NCI-H510A treated with DMSO at 0.1 percent for 48 hours (cell line): ENCODE results near the gene SULT1A1.
"Not testable (repeated sequence)": the region's sequence is repeated elsewhere in the genome, so short reads cannot be mapped to it uniquely, and the experiment has no call there.

Experiments
- DNase-seq: peaks from one replicate; lab custom pipeline; 2025; lab: John Stamatoyannopoulos, UW

SULT1A1 gene

GRCh38 chr16:28609631-28610594, at the start of gene SULT1A1:
SULT1A1 (minus strand) TSS chr16:28610044; CDS start chr16:28608855, 1,189 bp downstream.
- no peak for DNase-seq

GRCh38 chr16:28639959-28640358, 30.1 kb upstream of the SULT1A1 start:
- not testable (repeated sequence) for DNase-seq

DNA sequence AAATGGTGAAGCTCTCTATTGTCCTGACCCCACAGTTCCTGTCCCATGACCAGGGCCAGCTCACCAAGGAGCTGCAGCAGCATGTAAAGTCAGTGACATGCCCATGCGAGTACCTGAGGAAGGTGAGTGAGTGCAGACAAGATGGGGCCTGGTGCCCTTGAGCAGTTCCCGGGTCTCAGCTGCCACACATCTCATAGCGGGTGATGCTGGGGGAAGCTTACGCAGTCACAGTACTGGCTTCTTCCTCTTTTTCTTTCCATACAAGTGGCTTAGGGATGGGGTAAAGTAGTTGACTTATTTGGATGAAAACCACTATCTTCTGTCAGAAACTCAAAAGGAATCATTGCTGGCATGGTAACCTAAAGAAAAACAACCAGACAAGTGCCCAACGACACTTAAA, 28.5 kb upstream of the SULT1A1 start:
- DNase-seq: not testable (repeated sequence)

DNA sequence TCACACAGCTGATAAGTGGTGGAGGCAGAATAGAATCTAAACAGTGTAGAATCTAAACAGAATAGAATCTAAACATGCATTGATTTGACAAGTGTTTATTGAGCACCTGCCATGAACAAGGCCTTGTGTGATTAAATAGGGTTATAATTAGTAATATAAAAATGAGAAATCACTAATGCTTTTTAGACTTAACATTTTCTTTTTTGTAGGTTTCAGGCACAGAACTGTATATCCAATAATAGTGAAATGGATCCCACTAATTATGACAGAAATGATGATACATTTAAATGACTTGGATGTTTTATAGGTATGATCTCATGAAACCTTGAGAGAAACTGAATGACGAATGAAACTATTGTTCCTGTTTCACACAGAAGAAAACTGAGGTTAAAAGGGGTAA, 27.9 kb upstream of the SULT1A1 start, which contains the start of gene NPIPB8:
TSS of gene NPIPB8 (plus strand) at position 301 of the 400 bp plus-strand sequence. CDS start 296 bp downstream, outside the sequence.
- not testable (repeated sequence) for DNase-seq

GRCh38 chr16:28636093-28636823, 26.4 kb upstream of the SULT1A1 start:
- DNase-seq: not testable (repeated sequence)

DNA sequence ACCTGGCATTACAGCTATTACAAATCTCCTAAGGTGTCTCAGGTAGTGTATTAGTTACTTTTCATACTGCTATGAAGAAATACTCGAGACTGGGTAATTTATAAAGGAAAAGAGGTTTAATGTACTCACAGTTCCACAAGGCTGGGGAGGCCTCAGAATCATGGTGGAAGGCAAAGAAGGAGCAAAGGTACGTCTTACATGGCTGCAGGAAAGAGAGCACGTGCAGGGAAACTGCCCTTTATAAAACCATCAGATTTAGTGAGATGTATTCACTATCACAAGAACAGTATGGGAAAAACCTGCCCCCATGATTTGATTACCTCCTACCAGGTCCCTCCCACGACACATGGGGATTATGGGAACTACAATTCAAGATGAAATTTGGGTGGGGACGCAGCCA, 21.1 kb upstream of the SULT1A1 start:
- DNase-seq: not testable (repeated sequence)

DNA sequence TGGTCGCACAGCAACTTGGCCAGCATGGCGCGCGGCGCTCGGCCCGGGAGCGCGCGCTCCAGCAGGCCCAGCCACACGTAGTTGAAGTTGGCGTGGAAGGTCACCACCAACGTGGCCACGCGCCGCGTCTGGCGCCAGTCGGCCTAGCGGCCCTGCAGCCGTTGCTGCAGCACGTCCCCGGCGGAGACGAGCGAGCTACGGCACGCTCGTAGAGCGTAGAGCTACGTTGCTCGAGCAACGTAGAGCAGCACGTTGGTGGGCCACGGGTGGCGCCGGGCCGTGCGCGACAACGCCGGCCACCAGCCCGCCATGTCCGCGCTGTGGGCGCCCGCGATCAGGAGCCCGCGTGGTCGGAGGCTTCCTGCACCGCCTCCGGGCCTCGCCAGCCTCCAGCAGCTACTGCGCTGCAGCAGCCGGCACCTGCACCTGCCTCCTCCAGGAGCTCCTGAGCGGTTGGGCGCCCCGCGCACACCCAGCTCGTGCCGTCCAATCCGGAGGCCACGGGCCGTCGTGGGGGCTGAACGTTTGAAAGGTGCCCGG, 13.4 kb upstream of the SULT1A1 start:
- peak; percentile 88 for DNase-seq

DNA sequence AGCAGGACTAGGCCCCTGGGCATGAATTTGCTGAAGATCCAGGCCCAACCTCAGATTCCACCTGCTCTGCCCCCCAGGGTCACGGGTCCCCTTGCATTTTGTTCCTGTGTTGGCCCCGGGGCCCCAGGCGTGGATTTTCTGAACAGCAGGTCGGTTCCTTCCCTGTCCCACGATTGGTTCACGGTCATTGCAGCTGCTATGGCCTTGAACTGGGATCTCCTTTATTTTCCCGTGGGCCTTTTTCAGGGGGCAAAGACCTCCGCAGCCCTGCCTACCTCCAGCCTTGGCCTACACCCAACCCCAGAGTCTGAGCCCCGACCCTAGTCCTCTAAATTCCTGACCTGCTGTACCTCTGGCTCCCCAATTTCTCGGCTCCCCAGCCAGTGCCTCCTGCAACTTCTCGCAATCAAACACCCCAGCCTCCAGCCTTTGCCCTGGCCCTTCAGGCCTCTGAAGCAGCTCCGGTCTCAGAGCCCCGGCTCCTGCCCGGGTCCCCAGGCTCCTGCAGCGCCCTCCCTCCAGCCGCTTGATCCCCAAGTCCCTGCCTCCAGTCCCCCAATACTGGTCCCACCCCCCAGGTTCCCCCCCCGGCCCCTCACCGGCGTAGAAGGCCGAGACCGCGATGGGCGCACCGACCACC, 12.8 kb upstream of the SULT1A1 start:
- DNase-seq: not testable (repeated sequence)

GRCh38 chr16:28621481-28622155, 11.8 kb upstream of the SULT1A1 start:
- DNase-seq: no peak

DNA sequence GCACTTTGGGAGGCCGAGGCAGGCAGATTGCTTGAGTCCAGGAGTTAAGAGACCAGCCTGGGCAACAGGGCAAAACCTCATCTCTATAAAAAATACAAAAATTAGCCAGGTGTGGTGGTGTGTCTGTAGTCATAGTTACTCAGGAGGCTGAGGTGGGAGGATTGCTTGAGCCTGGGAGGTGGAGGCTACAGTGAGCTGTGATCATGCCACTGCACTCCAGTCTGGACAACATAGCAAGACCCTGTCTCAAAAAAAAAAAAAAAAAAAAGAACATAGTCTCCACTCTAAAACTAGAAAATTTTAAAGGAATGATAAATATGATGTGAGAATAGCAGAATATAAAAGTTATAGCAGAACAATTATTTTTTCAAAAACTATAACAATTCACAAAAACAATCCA, 10.5 kb upstream of the SULT1A1 start:
- not testable (repeated sequence) for DNase-seq

DNA sequence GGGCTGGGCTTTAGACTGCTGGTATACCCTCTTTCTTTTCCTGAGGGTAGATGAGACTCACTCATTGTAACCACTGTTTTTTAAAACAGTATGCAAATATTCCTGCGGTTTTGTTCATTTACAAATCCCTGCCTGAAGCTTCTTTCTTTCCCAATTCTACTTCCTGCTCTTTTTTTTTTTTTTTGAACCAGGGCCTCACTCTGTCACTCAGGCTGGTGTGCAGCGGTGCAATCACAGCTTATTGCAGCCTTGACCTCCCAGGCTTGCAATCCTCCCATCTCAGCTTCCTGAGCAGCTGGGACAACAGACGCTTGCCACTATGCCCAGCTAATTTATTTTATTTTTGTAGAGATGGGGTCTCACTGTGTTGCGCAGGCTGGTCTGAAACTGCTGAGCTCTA, 8.0 kb upstream of the SULT1A1 start:
- no peak for DNase-seq

DNA sequence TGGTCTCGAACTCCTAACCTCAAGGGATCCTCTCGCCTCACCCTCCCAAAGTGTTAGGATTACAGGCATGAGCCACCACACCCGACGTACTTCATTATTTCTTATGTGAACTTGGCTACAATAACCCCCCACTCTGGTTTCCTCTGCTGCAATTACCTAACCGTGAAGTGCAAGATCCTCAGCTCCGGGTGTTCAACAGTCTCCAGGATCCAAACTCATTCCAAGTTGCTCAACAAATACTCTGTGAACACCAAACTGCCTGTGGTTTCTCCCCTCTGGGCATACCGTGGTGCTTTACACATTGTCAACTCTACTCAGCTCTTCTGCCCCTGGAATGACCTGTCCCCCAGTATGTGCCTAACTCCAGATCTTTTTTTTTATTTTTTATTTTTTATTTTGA, 6.8 kb upstream of the SULT1A1 start:
- no peak for DNase-seq

- DNase-seq: not testable (repeated sequence)
These were observed 6.4 kb upstream of the SULT1A1 start for GRCh38 chr16:28616224-28616577.

DNA sequence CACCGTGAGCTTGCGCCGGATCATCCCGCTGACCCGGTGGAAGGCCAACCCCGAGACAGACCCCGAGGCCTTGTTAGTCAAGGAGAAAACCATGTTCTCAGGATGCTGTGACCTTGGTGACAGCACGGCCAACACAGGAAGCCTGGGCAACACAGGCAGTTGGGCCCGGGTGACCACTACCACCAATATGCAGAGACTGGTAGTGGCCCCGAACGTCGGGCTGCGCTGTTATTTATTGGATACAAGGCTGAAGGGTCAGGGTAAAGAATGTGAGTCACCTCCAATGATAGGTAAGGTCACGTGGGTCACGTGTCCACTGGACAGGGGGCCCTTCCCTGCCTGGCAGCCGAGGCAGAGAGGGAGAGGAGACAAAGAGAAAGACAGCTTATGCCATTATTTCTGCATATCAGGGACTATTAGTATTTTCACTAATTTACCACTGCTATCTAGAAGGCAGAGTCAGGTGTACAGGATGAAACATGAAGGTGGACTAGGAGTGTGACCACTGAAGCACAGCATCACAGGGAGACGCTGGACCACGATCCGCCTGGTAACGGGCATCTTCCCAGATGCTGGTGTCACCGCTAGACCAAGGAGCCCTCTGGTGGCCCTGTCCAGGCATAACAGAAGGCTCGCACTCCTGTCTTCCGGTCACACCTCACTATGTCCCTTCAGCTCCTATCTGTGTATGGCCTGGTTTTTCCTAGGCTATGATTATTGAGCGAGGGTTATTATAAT, 5.8 kb upstream of the SULT1A1 start:
- peak; percentile 29 for DNase-seq

DNA sequence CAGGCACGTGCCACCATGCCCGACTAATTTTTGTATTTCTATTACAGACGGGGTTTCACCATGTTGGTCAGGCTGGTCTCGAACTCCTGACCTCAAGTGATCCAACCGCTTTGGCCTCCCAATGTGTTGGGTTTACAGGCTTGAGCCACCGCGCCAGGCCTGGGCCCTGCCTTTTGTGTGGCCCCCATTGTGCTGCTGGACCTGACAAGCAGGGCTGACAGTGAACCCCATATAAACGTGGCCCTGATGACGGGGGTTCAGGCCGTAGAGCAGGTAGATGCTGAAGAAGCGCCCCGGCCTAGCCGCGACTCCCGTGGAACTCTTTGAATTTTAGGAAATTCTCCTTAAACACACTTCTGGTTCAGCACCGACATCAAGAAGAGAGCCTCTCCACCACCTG, 4.7 kb upstream of the SULT1A1 start:
- DNase-seq: not testable (repeated sequence)

- not testable (repeated sequence) for DNase-seq
These were observed 4.1 kb upstream of the SULT1A1 start for GRCh38 chr16:28613912-28614311.

- DNase-seq: not testable (repeated sequence)
These were observed 2.8 kb upstream of the SULT1A1 start for GRCh38 chr16:28612359-28613280.

- no peak for DNase-seq
These were observed 849 bp upstream of the SULT1A1 start for GRCh38 chr16:28610595-28611191.
